GM12891 (cell line): Measurements from ENCODE around the gene ICA1.
A peak's percentile ranks its signal among the peaks of the same experiment; 100 is the strongest.

Experiments
- POLR2A ChIP-seq: IDR thresholded peaks from 2 replicates; pipeline ENCODE4 v1.6.1; 2011; ENCODE audit warnings: low read depth, low read length, control low read depth
- SPI1 ChIP-seq: IDR thresholded peaks from 2 replicates; pipeline ENCODE4 v1.6.1; 2011; ENCODE audit warnings: low read depth, low read length, control low read depth
- TAF1 ChIP-seq: IDR thresholded peaks from 2 replicates; pipeline ENCODE4 v1.6.1; 2011; ENCODE audit warnings: low read depth, low read length, control low read depth

- no peak for TF ChIP-seq POLR2A
- no peak for TF ChIP-seq TAF1
- TF ChIP-seq SPI1 = peak; percentile 76
Measured at GRCh38 chr7:8143151-8143874, 118.7 kb downstream of the ICA1 start.
